HG02759 (cell line): ENCODE measurements around the gene CCDC63.
A peak's percentile ranks its signal among the peaks of the same experiment; 100 is the strongest.

Experiments used
- ATAC-seq: cut with Tn5 transposase; IDR thresholded peaks from one replicate; pipeline ENCODE4 v1.9.1; 2021; ENCODE audit warnings: mild to moderate bottlenecking, moderate library complexity; ENCODE audit not compliant: unreplicated experiment

Gene CCDC63

GRCh38 chr12:110846615-110847566 lies at the start of gene CCDC63:
Gene CCDC63, plus strand, starts transcription at chr12:110846987. Its CDS starts 5,968 bp downstream, at chr12:110852955.
- ATAC-seq: no peak

GRCh38 chr12:110798461-110798860 lies 48.3 kb upstream of the CCDC63 start:
- ATAC-seq: no peak

GRCh38 chr12:110802489-110802888 lies 44.3 kb upstream of the CCDC63 start:
- ATAC-seq: no peak

GRCh38 chr12:110804406-110804805 lies 42.4 kb upstream of the CCDC63 start:
- no peak for ATAC-seq

- no peak for ATAC-seq
Observed at GRCh38 chr12:110807640-110808039, 39.1 kb upstream of the CCDC63 start.

- ATAC-seq: no peak
Observed at GRCh38 chr12:110809149-110809548, 37.6 kb upstream of the CCDC63 start.

GRCh38 chr12:110811972-110812371 lies 34.8 kb upstream of the CCDC63 start:
- ATAC-seq: no peak

GRCh38 chr12:110813285-110813684 lies 33.5 kb upstream of the CCDC63 start:
- no peak for ATAC-seq

- ATAC-seq: no peak
Observed at GRCh38 chr12:110813756-110814155, 33.0 kb upstream of the CCDC63 start.

GRCh38 chr12:110816248-110816647 lies 30.5 kb upstream of the CCDC63 start:
- ATAC-seq: no peak

GRCh38 chr12:110816779-110817178 lies 30.0 kb upstream of the CCDC63 start:
- ATAC-seq: no peak

- no peak for ATAC-seq
Observed at GRCh38 chr12:110818511-110818910, 28.3 kb upstream of the CCDC63 start.

GRCh38 chr12:110819150-110819549 lies 27.6 kb upstream of the CCDC63 start:
- ATAC-seq: no peak

GRCh38 chr12:110819646-110820045 lies 27.1 kb upstream of the CCDC63 start:
- no peak for ATAC-seq

- ATAC-seq: no peak
Observed at GRCh38 chr12:110821917-110822316, 24.9 kb upstream of the CCDC63 start.

- no peak for ATAC-seq
Observed at GRCh38 chr12:110822821-110823415, 23.9 kb upstream of the CCDC63 start.

GRCh38 chr12:110824342-110824741 lies 22.4 kb upstream of the CCDC63 start:
- no peak for ATAC-seq

- no peak for ATAC-seq
Observed at GRCh38 chr12:110825530-110825929, 21.3 kb upstream of the CCDC63 start.

- peak; percentile 80 for ATAC-seq
Observed at GRCh38 chr12:110826592-110827200, 20.1 kb upstream of the CCDC63 start.

GRCh38 chr12:110829308-110829707 lies 17.5 kb upstream of the CCDC63 start:
- ATAC-seq: no peak

GRCh38 chr12:110836291-110836690 lies 10.5 kb upstream of the CCDC63 start:
- no peak for ATAC-seq

- ATAC-seq: no peak
Observed at GRCh38 chr12:110841007-110841406, 5.8 kb upstream of the CCDC63 start.
